SHP77 (cell line): ENCODE measurements around the gene CAPN5.
"Not testable (repeated sequence)": the region's sequence is repeated elsewhere in the genome, so short reads cannot be mapped to it uniquely, and the experiment has no call there.

Experiments used
- DNase-seq, 2 experiments: peaks; one replicate each; lab custom pipeline; 2025; lab: John Stamatoyannopoulos, UW

CAPN5 gene

DNA sequence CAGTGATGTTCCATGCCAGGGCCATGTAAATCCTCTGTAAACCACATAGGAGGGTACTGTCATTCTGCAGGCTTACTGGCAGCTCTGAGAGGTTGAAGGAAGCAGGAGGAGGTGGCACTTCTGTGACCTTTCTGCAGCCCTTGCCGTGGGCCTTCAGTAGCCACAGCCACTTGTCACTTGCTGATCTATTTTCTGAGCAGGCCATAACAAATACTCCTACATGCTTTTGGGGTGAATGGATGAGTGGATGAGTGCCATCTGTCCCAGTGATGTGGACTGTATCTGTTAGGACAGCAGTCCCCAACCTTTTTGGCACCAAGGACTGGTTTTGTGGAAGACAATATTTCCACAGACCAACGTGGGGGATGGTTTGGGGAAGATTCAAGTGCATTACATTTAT is 22.4 kb upstream of the CAPN5 start:
- no peak for DNase-seq

DNA sequence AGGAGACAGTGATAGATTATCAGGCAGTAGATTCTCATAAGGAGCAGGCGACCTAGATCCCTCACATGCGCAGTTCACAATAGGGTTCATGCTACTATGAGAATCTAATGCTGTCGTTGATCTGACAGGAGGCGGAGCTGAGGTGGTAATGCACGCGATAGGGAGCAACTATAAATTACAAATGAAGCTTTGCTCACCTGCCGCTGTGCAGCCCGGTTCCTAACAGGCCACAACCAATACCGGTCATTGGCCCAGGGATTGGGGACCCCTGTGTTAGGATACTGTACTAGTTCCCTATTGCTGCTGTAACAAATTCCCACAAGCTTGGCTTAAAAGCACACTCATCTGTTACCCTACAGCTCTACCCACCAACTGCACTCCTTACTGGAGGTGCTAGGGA is 21.9 kb upstream of the CAPN5 start:
- no peak for DNase-seq

DNA sequence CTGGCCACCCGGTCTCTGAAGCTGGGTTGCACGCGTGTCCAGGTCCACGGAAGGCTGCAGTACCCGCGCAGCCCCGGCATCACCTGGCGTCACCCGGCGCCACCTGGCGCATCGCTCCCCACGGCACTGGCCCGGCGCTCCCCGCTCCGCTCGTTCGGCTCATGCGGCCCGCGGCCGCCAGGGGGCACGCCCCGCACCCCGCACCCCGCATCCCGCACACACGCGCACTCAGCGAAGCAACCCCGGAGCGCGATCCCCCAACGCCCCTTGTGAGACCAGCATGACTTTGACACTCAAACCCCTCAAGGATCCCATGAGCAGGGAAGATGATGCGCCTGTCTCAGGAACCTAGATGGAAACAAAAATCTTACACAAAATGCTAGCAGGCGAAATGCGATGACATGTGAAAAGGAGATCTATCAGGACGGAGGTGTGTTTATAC is 20.7 kb upstream of the CAPN5 start:
- DNase-seq: peak; percentile 34 to 52

DNA sequence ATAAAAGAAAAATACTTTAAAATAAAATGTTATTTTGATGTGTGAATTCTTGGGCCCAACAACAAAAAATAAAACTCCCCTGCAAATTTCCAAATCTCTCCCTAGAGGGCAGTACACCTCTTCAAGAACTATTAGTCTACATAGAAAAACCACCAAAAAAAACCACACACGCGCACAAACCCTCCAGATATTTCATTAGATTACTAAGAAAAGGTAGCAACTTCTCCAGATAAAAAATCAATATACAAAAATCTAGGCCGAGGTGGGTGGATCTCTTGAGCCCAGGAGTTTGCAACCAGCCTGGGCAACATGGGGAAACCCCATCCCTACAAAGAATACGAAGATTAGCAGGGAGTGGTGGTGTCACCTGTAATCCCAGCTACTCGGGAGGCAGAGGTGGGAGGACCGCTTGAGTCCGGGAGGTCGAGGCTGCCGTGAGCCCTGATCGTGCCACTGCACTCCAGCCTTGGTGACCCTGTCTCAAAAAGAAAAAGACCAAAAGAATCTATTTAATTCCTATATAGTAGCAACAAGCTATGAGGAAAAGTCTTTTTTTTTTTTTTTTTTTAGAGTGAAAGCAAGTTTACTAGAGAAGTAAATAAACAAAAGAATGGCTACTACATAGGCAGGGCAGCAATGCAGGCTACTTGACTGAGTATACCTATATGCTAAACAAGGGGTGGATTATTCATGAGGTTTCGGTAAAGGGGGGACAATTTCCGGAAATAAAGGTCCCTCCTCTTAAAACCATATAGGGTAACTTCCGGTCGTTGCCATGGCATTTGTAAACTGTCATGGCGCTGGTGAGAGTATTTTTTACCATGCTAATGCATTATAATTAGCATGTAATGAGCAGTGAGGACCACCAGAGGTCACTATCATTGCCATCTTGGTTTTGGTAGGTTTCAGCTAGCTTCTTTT is 19.5 kb upstream of the CAPN5 start:
- peak; percentile 89 to 92 for DNase-seq

DNA sequence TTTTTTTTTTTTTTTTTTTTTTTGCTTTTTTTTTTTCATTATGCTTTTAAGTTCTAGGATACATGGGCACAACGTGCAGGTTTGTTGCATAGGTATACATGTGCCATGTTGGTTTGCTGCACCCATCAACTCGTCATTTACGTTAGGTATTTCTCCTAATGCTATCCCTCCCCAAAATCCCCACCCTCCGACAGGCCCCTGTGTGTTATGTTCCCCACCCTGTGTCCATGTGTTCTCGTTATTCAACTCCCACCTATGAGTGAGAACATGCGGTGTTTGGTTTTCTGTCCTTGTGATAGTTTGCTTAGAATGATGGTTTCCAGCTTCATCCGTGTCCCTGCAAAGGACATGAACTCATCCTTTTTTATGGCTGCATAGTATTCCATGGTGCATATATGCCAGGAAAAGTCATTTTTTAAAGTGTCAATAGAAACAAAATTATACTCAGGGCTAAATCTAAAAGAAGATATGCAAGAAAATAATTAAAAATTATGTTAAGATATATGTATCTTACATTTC is 18.8 kb upstream of the CAPN5 start:
- DNase-seq: not testable (repeated sequence)

DNA sequence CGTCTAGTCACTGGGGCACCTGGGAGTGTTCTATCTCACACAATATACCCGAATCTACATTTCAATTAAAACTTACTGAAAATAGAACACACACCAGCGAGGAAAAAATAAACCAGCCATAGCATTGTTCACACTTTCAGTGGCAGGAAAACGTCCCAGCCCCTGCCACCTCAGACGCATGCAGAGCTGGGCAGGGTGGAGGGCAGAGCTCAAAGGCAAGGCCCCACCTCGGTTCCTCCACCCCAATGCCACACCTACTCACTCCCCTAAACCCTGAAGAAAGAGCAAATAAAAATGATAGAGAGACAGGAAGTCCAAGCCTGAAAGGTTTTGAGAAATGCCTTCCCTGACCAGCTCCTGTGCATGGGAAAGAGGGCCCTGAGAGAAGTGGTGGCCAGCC is 17.7 kb upstream of the CAPN5 start:
- no peak for DNase-seq

DNA sequence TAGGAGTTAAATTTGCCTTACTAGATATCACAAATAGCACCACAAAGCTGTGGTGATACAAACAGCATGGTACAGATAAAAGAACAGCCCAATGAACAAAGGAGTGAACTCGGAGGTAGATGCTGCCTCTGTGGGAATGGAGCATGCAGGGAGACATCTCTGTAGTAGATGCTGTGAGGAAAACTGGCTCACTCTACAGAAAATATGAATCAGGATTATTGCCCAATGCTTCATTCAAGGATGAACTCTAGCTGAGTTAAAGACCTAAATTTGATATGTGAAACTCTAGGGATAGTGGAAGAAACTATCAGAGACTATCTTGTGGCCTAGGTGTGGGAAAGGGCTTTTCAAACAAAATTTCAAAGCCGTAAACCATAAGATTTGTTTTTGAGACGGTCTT is 15.3 kb upstream of the CAPN5 start:
- DNase-seq: no peak

DNA sequence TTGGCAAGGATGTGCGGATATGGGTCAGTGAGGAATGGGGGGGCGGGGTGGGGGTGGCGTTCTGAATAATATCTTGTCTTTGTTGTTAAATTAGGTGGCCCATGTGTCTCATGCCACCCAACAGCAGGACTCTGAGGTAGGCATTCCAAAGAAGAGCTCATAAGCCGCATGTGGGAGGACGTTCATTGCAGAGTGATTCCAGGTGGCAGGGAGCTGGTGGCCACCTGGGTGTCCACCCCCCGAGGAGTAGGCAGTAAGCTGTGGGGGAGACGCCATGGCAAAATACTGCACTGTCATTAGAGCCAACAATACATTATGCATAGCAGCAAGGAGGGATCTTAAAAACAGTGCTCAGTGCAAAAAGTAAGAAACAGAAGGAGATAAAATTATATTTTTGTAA is 14.3 kb upstream of the CAPN5 start:
- no peak for DNase-seq

DNA sequence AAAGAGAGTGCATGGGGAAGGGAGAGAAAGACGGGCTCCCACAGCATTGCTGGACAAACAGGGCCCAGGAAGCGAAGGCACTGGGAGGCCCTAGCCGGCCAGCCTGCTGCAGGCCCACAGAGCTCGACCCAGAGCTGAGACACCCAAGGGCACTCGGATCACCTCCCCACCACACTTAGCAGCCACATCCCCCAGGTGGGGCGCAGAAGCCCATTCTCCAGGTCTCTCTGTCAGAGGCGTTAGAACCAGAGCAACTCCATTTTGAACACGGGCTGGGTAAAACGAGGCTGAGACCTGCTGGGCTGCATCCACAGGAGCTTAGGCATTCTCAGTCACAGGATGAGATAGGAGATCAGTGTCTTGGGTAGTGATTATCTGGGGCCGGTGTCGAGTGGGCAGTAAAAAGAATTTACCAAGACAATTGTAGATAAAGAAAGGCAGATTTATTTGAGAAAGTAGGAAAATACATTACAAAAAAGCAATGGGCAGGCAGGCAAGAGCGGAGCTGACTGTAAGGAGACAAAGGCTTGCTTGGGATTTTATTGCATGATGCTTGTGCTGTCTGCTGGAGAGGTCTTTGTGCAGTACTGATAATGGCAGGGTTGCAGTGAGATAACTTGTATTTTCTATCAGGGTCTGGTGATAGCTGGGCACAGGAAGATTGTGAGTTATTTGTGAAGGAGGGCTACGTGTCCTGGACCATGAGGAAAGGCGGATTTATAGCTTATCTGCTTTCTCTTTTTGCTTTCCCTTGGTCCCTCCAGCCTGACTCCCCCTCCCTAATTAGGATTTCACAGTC is 13.4 kb upstream of the CAPN5 start:
- no peak for DNase-seq

DNA sequence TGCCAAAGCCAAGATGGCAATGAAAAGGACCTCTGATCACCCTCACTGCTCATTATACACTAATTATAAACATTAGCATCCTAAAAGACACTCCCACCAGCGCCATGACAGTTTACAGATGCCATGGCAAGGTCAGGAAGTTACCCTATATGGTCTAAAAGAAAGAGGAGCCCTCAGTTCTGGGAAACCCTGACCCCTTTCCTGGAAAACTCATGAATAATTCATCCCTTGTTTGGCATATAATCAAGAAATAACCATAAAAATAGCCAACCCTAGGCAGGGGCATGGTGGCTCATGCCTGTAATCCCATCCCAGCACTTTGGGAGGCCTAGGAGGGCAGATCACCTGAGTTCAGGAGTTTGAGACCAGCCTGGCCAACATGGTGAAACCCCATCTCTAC is 12.7 kb upstream of the CAPN5 start:
- DNase-seq: no peak

DNA sequence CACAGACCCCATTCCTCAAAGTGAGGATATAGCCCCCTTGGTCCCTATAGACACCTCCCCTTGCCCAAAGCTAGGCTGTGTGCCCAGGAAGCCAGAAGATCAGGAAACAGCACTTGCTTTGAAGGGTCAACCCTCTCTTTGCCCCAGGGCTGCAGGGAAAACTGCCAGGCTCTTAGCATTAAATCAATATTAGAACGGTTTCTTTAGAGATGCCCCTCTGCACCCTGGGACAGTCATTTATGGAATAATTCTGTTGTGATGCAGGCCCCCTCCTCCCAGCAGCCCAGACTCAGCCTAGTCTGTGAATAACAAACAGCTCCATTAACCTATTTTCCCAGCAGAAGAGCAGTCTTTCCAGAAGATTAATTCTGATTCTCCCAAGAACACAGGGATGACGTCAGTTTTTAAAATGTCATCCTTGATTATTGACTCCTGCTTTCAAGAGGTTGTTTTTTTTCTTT is 11.6 kb upstream of the CAPN5 start:
- DNase-seq: no peak

DNA sequence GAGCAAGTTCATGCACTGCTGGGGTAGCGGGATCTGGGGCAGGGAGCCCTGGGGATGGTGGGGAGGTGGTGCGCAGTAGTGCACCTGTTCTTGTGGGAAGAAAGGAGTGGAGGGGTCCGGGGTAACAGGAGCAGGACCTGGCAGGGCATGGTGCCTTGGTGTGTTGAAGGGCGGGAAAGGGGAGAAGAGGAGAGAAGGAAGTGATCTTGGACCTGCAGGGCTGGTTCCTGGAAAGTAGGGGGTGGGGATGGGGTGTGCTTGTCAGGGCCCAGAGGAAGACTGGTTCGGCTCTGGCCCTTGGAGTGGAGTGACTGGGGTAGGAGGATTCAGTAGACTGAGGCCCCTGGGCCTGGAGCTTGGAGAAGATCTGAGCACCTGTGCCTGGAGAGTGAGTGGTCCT is 10.9 kb upstream of the CAPN5 start:
- DNase-seq: no peak

DNA sequence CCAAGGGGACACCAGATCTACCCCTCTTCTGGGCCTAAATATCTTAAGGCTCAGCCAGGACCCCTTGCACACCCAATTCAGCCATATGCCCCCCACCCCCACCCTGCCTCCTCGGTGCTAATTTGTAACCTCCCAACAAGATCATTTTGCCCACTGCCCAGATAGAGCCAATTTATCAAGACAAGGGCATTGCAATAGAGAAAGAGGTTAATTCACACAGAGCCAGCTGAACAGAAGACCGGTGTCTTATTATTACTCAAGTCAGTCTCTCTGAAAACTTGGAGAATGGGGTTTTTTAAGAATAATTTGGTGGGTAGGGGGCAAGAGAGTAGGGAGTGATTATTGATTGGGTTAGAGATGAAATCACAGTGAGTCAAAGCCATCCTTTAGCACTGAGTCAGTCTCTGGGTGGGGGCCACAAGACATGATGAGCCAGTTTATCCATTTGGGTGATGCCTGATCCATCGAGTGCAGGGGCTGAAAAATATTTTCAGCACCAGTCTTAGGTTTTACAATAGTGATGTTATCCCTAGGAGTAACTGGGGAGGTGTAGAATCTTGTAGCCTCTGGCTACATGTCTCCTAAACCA is 9.9 kb upstream of the CAPN5 start:
- no peak for DNase-seq

DNA sequence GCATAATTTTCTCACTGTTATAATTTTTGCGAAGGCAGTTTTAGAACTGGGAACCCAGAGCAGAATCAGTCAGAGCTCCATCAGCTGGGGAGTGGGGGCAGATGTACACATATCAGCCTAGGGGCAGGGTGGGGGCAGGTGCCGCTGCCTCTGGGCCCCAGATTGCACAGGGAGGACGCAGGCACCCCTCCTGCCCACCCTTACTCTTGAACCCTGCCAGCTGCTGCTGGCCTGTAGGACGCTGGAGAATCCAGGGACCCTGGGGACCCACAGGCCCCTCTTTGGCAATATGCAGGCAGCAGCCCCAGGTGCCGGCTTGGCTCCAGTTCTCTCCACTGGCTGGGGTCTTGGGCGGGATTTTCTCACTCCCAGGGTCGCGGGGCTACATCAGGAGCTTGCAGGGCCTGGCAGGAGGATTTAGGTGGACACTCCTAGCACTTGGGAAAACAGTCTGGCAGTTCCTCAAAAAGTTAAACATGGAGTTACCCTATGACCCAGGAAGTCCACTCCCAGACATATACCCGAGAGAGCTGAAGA is 8.8 kb upstream of the CAPN5 start:
- no peak for DNase-seq

DNA sequence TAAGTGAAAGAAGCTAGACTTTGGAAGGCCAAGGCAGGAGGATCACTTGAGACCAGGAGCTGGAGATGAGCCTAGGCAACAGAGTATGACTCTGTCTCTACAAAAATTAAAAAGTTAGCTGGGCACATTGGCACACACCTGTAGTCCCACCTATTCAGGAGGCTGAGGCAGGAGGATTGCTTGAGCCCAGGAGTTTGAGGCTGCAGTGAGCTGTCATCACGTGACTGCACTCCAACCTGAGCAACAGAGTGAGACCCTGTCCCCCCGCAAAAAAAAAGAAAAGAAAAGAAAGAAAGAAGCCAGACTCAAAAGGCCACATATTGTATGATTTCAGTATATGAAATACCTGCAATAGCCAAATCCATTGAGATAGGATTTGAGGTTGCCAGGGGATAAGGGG is 7.9 kb upstream of the CAPN5 start:
- no peak for DNase-seq

DNA sequence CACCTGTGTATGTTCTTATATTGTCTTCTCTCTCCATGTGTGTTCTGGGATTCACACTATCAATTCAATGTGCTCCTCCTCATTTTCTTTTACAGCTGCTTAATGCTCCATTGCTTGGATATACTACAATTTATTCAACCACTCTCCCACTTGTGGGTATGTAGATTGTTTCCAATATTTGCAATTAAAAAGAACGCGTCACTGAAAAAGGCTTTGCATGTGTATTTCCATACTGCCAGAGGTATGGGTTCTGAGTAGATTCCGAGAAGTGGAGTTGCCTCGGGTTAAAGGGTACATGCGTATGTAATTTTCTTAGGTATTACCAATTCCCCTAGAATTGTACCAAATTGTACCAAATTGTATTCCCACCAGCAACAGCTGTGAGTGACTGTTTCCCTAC is 7.0 kb upstream of the CAPN5 start:
- DNase-seq: no peak

DNA sequence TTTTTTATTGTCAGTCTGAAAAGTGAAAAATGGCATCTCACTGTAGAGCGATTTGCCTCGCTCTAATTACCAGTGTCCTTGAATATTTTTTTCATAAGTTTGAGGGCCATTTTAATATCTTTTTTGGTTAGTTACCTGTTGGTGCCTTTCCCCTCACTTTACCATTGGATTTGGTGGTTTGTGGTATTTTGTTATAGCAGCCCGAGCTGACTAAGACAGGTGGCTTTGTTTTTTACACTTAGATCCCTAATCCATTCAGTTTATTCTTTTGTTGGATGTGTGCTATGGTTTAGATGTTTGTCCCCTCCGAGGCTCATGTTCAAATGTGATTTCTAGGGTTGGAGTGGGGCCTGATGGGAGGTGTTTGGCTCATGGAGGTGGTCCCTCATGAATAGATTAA is 6.5 kb upstream of the CAPN5 start:
- no peak for DNase-seq

DNA sequence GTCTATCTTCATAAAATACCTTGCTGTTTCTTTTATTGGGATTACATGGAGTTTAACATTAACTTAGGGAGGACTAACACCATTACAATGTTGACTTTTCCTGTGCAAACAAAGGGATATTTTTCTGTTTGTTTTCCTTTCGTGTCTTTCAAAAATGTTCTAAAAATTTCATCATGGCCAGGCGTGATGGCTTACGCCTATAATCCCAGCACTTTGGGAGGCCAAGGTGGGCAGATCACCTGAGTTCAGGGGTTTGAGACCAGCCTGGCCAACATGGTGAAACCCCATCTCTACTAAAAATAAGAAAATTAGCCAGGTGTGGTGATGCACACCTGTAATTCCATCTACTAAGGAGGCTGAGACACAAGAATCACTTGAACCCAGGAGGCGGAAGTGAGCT is 5.5 kb upstream of the CAPN5 start:
- DNase-seq: not testable (repeated sequence)

DNA sequence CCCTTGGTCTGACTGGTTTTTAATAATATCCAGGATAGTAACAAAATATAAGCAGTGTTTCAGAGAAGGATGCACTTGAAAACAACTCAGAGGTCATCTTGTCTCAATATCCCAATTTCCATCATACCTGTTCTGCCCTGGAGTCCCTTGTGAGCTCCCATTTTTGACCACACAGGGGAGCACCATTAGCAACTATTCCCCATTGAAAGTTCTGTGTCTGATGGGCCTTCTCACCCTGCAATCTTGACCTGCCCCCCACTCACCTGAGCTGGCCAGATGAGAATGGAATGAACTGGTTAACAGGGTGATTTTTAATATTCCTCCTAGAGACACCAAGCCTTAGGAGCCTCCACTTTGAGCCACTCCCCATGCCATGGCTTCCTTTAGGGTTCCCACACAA is 3.8 kb upstream of the CAPN5 start:
- no peak for DNase-seq

DNA sequence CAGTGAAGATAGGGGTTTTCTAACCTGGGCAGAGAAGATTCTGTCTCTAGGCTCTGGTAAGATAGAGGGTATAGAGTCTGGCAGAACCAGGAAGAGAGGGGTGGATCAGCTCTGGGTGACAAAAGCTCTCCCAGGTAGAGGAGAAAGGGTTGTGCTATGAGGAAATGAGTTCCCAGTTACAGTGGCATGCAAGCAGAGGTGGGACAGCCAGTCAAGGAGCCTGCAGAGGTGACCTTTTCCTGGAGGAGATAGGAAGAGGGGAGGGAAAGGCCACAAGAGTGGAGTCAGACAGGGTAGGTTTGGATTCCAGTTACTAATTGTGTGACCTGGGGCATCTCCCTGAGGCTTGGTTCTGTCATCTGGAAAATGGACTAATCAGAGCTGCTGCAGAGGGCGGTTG is 3.4 kb upstream of the CAPN5 start:
- DNase-seq: no peak

DNA sequence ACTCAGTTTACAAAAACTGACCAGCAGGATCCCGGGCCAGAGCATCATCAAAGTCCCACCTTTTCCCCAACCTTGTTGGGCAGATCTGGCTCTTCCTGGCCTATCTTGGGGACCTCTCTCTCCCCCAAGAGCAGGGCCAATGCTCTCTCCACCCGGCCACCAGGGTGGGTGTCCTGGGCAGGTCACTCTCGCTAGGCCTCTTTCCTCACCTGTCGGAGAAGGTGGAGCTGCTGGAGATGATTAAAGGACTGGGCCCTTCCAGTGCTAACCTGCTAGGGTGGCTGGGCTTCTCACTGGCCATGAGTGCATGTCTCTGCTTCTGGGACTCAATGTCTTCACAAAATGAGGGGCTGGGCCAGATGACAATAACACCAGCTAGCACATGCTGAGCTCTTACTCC is 2.9 kb upstream of the CAPN5 start:
- DNase-seq: no peak

DNA sequence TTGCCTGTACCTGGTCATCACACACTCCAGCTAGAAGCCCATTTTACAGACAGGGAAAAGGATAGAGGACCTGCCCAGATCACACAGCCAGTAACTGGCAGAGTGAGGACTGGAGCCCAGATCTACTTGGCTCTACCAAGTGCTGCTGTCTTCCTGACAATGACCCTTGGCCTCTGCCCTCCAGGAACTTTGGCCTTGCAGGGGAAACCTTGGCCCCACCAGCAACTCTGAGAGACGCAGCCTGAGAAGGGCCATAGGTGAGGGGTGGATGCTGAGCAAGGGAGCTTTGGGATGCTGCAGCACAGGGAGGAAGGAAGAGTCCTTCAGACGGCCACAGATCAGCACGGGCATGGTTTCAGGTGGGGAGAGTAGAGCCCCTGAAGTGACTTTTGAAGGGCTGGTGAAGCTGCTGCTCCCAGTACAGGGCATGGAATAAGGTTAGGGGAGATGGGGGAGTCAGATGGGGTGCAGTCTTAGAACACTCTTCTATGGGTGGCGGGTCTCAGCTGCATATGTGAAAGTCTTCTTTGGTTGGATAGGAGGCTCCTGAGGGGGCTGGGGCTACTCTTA is 2.0 kb upstream of the CAPN5 start:
- no peak for DNase-seq
